Measurements from ENCODE around the gene CTPS2. TPM values are rescaled to one million over a fixed set of nuclear protein-coding genes. Genes with fewer than 3 reads are reported as not detected.

The CTPS2 gene
- polyA plus RNA-seq, 1 donor: 17.6 TPM

DNA sequence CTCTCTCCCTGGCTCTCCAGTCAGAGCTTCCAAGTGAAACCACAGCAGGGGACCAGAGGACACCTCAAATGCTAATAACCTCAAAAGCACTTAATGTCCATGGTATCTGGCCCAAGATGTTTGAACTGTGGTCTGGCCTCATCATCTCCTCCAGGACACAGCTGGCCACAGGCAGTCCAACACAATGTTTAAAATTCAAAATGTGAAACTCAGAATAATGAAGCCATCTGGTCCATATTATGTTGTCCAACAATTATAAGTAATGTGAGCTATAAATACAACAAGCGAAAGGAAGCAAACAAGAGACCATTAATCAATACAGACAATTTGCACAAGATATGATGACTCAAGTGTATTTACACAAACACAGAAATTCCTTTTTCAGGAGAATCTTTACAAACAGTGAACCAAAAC, 153.3 kb downstream of the CTPS2 start:
- DNase-seq (ENCODE audit: low read depth): no peak

DNA sequence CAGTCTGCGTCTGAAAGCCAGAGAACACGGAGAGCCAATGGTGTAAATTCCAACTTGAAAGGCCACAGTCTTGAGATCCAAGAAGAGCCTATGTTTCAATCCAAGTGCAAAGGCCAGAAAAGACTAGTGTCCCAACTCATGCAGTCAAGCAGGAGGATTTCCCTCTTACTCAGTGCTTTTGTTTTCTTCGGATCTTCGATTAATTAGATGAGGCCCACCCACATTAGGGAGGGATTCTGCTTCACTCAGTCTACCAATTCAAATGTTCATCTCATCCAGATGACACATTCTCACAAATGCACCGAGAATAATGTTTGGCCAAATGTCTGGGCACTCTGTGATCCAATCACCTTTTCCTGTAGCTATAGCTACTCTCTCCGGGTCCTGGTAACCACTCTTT, 154.0 kb downstream of the CTPS2 start:
- no peak for DNase-seq (ENCODE audit: low read depth)

DNA sequence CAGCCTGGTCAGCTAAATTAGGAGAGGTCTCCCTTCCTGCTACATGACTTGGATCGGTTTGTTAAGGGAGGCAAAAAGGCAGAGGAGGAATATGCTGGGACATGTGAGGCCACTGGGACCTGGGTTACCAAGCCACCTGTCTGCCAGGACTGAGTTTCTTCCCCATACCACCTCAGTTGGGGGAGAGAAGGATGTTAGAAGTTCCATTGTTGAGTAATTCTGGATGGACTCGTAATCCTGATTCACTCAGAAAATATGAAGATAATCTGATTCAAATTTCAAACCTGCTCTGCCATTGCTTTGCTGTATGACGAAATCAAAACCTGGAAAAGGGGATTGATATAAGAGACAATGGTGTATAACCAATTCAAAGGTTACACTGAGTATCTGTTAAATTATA, 159.9 kb downstream of the CTPS2 start:
- no peak for DNase-seq (ENCODE audit: low read depth)

GRCh38 chrX:16547644-16548043, 164.8 kb downstream of the CTPS2 start:
- no peak for DNase-seq (ENCODE audit: low read depth)

- DNase-seq (ENCODE audit: low read depth): no peak
Measured at GRCh38 chrX:16544969-16545368, 167.5 kb downstream of the CTPS2 start.

Other genes starting within 250 kb of the CTPS2 start
- not detected for gene S100G, start 62.5 kb downstream of the CTPS2 start, polyA plus RNA-seq (ENCODE audit: insufficient read length)
- 16.7 TPM for gene SYAP1, start 6.9 kb upstream of the CTPS2 start, polyA plus RNA-seq (ENCODE audit: insufficient read length)
- gene TXLNG, start 73.8 kb upstream of the CTPS2 start, polyA plus RNA-seq (ENCODE audit: insufficient read length): 9.7 TPM
- 165 TPM for gene RBBP7, start 157.7 kb upstream of the CTPS2 start, polyA plus RNA-seq (ENCODE audit: insufficient read length)
- gene REPS2, start 234.0 kb upstream of the CTPS2 start, polyA plus RNA-seq (ENCODE audit: insufficient read length): 8.1 TPM